Neural cell (in vitro differentiated cells): Measurements from ENCODE around the gene IMMP2L. TPM values are rescaled to one million over a fixed set of nuclear protein-coding genes. Genes with fewer than 3 reads are reported as not detected.

Source experiments
- H2AFZ ChIP-seq: fragments of 200-600, 300-800 bp; sonication (generic), shearing (Covaris generic); 2 replicates; pipeline ENCODE4 v1.6.0; 2014; ENCODE audit warnings: low read depth, mild to moderate bottlenecking, antibody characterized with exemption, low read length, moderate library complexity
- H3F3A ChIP-seq: fragments of 200-600 bp; shearing (Covaris generic); 2 replicates; pipeline ENCODE4 v1.6.1; 2016; ENCODE audit warnings: mild to moderate bottlenecking, moderate library complexity, mixed read lengths, antibody characterized with exemption, low read length; ENCODE audit not compliant: insufficient read depth, poor library complexity, severe bottlenecking
- H3K27ac ChIP-seq: fragments of 200-600, 300-800 bp; sonication (generic), shearing (Covaris generic); 2 replicates; pipeline ENCODE4 v1.5.1; 2014; ENCODE audit warnings: mild to moderate bottlenecking, low read length, moderate library complexity
- H3K27me3 ChIP-seq: fragments of 300-800, 200-600 bp; sonication (generic), shearing (Covaris generic); 2 replicates; pipeline ENCODE4 v1.6.0; 2014; ENCODE audit warnings: mild to moderate bottlenecking, low read depth, low read length, moderate library complexity; ENCODE audit not compliant: insufficient read depth
- H3K36me3 ChIP-seq: fragments of 300-800, 200-600 bp; sonication (generic), shearing (Covaris generic); 2 replicates; pipeline ENCODE4 v1.5.1; 2014; ENCODE audit warnings: mild to moderate bottlenecking, antibody characterized with exemption, low read length, moderate library complexity; ENCODE audit not compliant: insufficient read depth
- H3K4me2 ChIP-seq: fragments of 300-800, 200-600 bp; sonication (generic), shearing (Covaris generic); 2 replicates; pipeline ENCODE4 v1.6.0; 2014; ENCODE audit warnings: mild to moderate bottlenecking, low read length
- H3K4me3 ChIP-seq: fragments of 300-800, 200-600 bp; sonication (generic), shearing (Covaris generic); 2 replicates; pipeline ENCODE4 v1.5.1; 2014; ENCODE audit warnings: mild to moderate bottlenecking, low read length, moderate library complexity
- H3K79me2 ChIP-seq: fragments of 200-600 bp; shearing (Covaris generic); replicated peaks from 2 replicates; pipeline ENCODE4 v1.6.0; 2014; ENCODE audit warnings: mild to moderate bottlenecking, low read length, moderate library complexity; ENCODE audit not compliant: insufficient read depth
- H3K9ac ChIP-seq: fragments of 300-800, 200-600 bp; sonication (generic), shearing (Covaris generic); 2 replicates; pipeline ENCODE4 v1.6.1; 2016; ENCODE audit warnings: mild to moderate bottlenecking, low read length, mixed read lengths
- H3K9me2 ChIP-seq: fragments of 200-600 bp; shearing (Covaris generic); 2 replicates; pipeline ENCODE4 v1.6.1; 2016; ENCODE audit warnings: mild to moderate bottlenecking, low read length, mixed read lengths; ENCODE audit not compliant: insufficient read depth
- H3K9me3 ChIP-seq: fragments of 200-600, 300-800 bp; sonication (generic), shearing (Covaris generic); 2 replicates; pipeline ENCODE4 v1.6.1; 2016; ENCODE audit warnings: mild to moderate bottlenecking, mixed run types, low read length, moderate library complexity, mixed read lengths
- H4K20me1 ChIP-seq: fragments of 200-600 bp; shearing (Covaris generic); 2 replicates; pipeline ENCODE4 v1.6.1; 2016; ENCODE audit warnings: mild to moderate bottlenecking, mixed run types; ENCODE audit not compliant: insufficient read depth
- CTCF ChIP-seq: fragments of 450-650 bp; IDR thresholded peaks from 2 replicates; pipeline ENCODE4 v1.5.1; 2014; ENCODE audit warnings: antibody characterized with exemption, mild to moderate bottlenecking, moderate library complexity; ENCODE audit not compliant: poor library complexity, severe bottlenecking
- EP300 ChIP-seq: fragments of 450-650 bp; conservative IDR thresholded peaks from 2 replicates; pipeline ENCODE4 v1.6.1; 2014; ENCODE audit warnings: antibody characterized with exemption, mild to moderate bottlenecking, moderate library complexity; ENCODE audit not compliant: poor library complexity, severe bottlenecking
- EZH2 ChIP-seq: fragments of 200-600, 300-800 bp; shearing (Covaris generic), sonication (generic); IDR thresholded peaks from 2 replicates; pipeline ENCODE4 v1.6.1; 2014; ENCODE audit warnings: antibody characterized with exemption, low read length, borderline replicate concordance, mild to moderate bottlenecking; ENCODE audit not compliant: insufficient read depth, poor library complexity, severe bottlenecking
- MXI1 ChIP-seq: fragments of 450-650 bp; conservative IDR thresholded peaks from 2 replicates; pipeline ENCODE4 v1.6.1; 2014; ENCODE audit warnings: antibody characterized with exemption, mild to moderate bottlenecking; ENCODE audit not compliant: poor library complexity, severe bottlenecking
- POLR2AphosphoS5 ChIP-seq: IDR thresholded peaks from 2 replicates; pipeline ENCODE4 v1.6.1; 2012
- RAD21 ChIP-seq: fragments of 450-650 bp; conservative IDR thresholded peaks from 2 replicates; pipeline ENCODE4 v1.6.1; 2014; ENCODE audit warnings: antibody characterized with exemption, mild to moderate bottlenecking, moderate library complexity
- REST ChIP-seq: IDR thresholded peaks from 2 replicates; pipeline ENCODE4 v1.6.1; 2012; ENCODE audit warnings: borderline replicate concordance
- SMC3 ChIP-seq: fragments of 450-650 bp; conservative IDR thresholded peaks from 2 replicates; pipeline ENCODE4 v1.6.1; 2014; ENCODE audit warnings: antibody characterized with exemption, mild to moderate bottlenecking, moderate library complexity; ENCODE audit not compliant: poor library complexity
- TAF1 ChIP-seq: IDR thresholded peaks from 2 replicates; pipeline ENCODE4 v1.6.1; 2012; ENCODE audit warnings: low read depth
- polyA plus RNA-seq: library from polyadenylated mRNA; depleted of rRNA; stranded (reverse); fragments of >200 nt; gene quantifications from 2 replicates; pipeline ENCODE4 v1.2.3, GENCODE V29; 2014

IMMP2L gene
- polyA plus RNA-seq, 1 donor from 2014 or later, result 9.7 TPM

- no peaks in the 10 kb centered on the region for H4K20me1 ChIP-seq
- no peaks in the 10 kb centered on the region for H3K9me2 ChIP-seq
- no peaks in the 10 kb centered on the region for H3K36me3 ChIP-seq
- TF ChIP-seq REST (no peak), MXI1 (no peak), TAF1 (no peak), CTCF (no peak), RAD21 (no peak), EP300 (no peak), EZH2 (no peak), SMC3 (no peak), POLR2AphosphoS5 (no peak)
- no peaks in the 10 kb centered on the region for H3K9me3 ChIP-seq
- H3K9ac ChIP-seq, result no peak overlapping the region
- H3K4me2 ChIP-seq, result no peak overlapping the region
- H3K79me2 ChIP-seq, result no peaks in the 10 kb centered on the region
- H3K27ac ChIP-seq, result no peak overlapping the region
- H3F3A ChIP-seq, result no peaks in the 10 kb centered on the region
- no peak overlapping the region for H2AFZ ChIP-seq
- no peaks in the 10 kb centered on the region for H3K27me3 ChIP-seq
- H3K4me3 ChIP-seq, result no peak overlapping the region
Measured at GRCh38 chr7:111510584-111511378, 51.5 kb downstream of the IMMP2L start.

- TF ChIP-seq TAF1 (no peak), EZH2 (no peak), CTCF (no peak), RAD21 (no peak), POLR2AphosphoS5 (no peak), SMC3 (no peak), MXI1 (no peak), REST (no peak), EP300 (no peak)
- H3K4me2 ChIP-seq, result no peak overlapping the region
- H3K27me3 ChIP-seq, result no peaks in the 10 kb centered on the region
- no peaks in the 10 kb centered on the region for H4K20me1 ChIP-seq
- no peaks in the 10 kb centered on the region for H3F3A ChIP-seq
- no peak overlapping the region for H3K9ac ChIP-seq
- H3K4me3 ChIP-seq, result no peak overlapping the region
- no peak overlapping the region for H3K27ac ChIP-seq
- H2AFZ ChIP-seq, result no peak overlapping the region
- no peaks in the 10 kb centered on the region for H3K79me2 ChIP-seq
- no peaks in the 10 kb centered on the region for H3K9me2 ChIP-seq
- H3K36me3 ChIP-seq, result no peaks in the 10 kb centered on the region
- H3K9me3 ChIP-seq, result no peaks in the 10 kb centered on the region
Measured at GRCh38 chr7:111510062-111510461, 52.2 kb downstream of the IMMP2L start.
